HG02840 (cell line): ENCODE measurements around the gene PLAAT1.

Experiments used
- ATAC-seq: cut with Tn5 transposase; IDR thresholded peaks from one replicate; pipeline ENCODE4 v1.9.1; 2021; ENCODE audit warnings: mild to moderate bottlenecking, moderate library complexity, moderate number of reproducible peaks; ENCODE audit not compliant: unreplicated experiment, low FRiP score

PLAAT1 gene

GRCh38 chr3:193240850-193241706, at the start of gene PLAAT1:
Gene PLAAT1, plus strand, starts transcription at chr3:193241222. Its CDS starts 14,429 bp downstream, at chr3:193255651.
- ATAC-seq = no peak

GRCh38 chr3:193194371-193194770, 46.7 kb upstream of the PLAAT1 start:
- ATAC-seq = no peak

GRCh38 chr3:193196746-193197145, 44.3 kb upstream of the PLAAT1 start:
- ATAC-seq = no peak

GRCh38 chr3:193207290-193208273, 33.4 kb upstream of the PLAAT1 start:
- no peak for ATAC-seq

- ATAC-seq = no peak
Measured at GRCh38 chr3:193210618-193211017, 30.4 kb upstream of the PLAAT1 start.

GRCh38 chr3:193211173-193211572, 29.8 kb upstream of the PLAAT1 start:
- no peak for ATAC-seq

- no peak for ATAC-seq
Measured at GRCh38 chr3:193211984-193212383, 29.0 kb upstream of the PLAAT1 start.

- no peak for ATAC-seq
Measured at GRCh38 chr3:193212844-193213243, 28.2 kb upstream of the PLAAT1 start.

GRCh38 chr3:193214445-193214844, 26.6 kb upstream of the PLAAT1 start:
- no peak for ATAC-seq

GRCh38 chr3:193225302-193226125, 15.5 kb upstream of the PLAAT1 start:
- no peak for ATAC-seq

- ATAC-seq = no peak
Measured at GRCh38 chr3:193228206-193228605, 12.8 kb upstream of the PLAAT1 start.

GRCh38 chr3:193229851-193230420, 11.1 kb upstream of the PLAAT1 start:
- ATAC-seq = no peak

- no peak for ATAC-seq
Measured at GRCh38 chr3:193230610-193231009, 10.4 kb upstream of the PLAAT1 start.

GRCh38 chr3:193231201-193231600, 9.8 kb upstream of the PLAAT1 start:
- ATAC-seq = no peak

- ATAC-seq = no peak
Measured at GRCh38 chr3:193236599-193236998, 4.4 kb upstream of the PLAAT1 start.

- no peak for ATAC-seq
Measured at GRCh38 chr3:193237030-193237429, 4.0 kb upstream of the PLAAT1 start.

GRCh38 chr3:193240436-193240849, 579 bp upstream of the PLAAT1 start:
- ATAC-seq = no peak

- no peak for ATAC-seq
Measured at GRCh38 chr3:193241716-193242115, 694 bp downstream of the PLAAT1 start.

- no peak for ATAC-seq
Measured at GRCh38 chr3:193243571-193243970, 2.5 kb downstream of the PLAAT1 start.
